Glomerular endothelial cell (primary cell): ENCODE data around the gene FHAD1. TPM values are rescaled to one million over a fixed set of nuclear protein-coding genes. Genes with fewer than 3 reads are reported as not detected.

ENCODE experiments used
- total RNA-seq: library from RNA; depleted of rRNA; stranded (reverse); fragments of >200 nt; gene quantifications from 2 replicates; pipeline ENCODE4 v1.2.3, GENCODE V29; 2015

The FHAD1 gene
- total RNA-seq, 1 donor from 2014 or later = not detected

Other genes with a start within 250 kb of the FHAD1 start
- gene TMEM51, start 93.5 kb upstream of the FHAD1 start, total RNA-seq = 36.6 and 46.2 TPM in 2 replicates
- 70.3 and 100 TPM in 2 replicates for gene EFHD2, start 162.7 kb downstream of the FHAD1 start, total RNA-seq
- gene CTRC, start 191.2 kb downstream of the FHAD1 start, total RNA-seq = not detected in 2 replicates
- not detected in 2 replicates for gene CELA2A, start 209.5 kb downstream of the FHAD1 start, total RNA-seq
- gene CELA2B, start 228.9 kb downstream of the FHAD1 start, total RNA-seq = not detected in 2 replicates